Eye (tissue), 1 donor: ENCODE measurements around the gene KCNJ5.
A peak's percentile ranks its signal among the peaks of the same experiment; 100 is the strongest.
"Not testable (repeated sequence)": the region's sequence is repeated elsewhere in the genome, so short reads cannot be mapped to it uniquely, and the experiment has no call there.

Source experiments
- DNase-seq: peaks from one replicate; pipeline ENCODE4 v3.0.0-alpha.2; 2015

The KCNJ5 gene

DNA sequence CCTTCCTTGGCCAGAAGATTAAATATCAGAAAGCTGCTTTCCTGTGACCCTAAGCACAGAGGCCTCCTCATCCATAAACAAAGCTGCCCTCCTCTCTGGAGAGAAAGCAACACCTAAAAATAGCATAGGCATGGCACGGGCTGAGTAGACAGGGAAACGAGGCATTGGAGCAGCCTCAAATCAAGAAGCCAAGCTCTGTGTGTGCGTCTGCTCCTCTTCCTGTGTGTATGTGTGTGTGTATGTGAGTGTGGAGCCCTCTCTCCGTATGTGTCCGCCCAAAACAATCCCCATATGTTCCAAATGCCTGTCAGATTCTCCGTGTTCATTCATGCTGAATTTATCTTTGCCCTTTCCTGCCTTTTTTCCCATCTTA is 24.0 kb downstream of the KCNJ5 start:
- DNase-seq = no peak

DNA sequence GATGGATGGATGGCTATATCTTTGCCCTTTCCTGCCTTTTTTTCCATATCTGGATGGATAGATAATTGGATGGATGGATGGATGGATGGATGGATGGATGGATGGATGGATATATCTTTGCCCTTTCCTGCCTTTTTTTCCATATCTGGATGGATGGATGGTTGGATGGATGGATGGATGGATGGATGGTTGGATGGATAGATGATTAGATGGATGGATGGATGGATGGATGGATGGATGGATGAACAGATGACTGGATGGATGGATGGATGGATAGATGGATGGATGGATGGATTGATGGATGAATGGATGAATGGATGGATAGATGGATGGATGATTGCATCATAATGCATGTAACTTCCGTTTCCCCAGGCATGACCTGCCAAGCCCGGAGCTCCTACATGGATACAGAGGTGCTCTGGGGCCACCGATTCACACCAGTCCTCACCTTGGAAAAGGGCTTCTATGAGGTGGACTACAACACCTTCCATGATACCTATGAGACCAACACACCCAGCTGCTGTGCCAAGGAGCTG is 24.9 kb downstream of the KCNJ5 start:
- no peak for DNase-seq

DNA sequence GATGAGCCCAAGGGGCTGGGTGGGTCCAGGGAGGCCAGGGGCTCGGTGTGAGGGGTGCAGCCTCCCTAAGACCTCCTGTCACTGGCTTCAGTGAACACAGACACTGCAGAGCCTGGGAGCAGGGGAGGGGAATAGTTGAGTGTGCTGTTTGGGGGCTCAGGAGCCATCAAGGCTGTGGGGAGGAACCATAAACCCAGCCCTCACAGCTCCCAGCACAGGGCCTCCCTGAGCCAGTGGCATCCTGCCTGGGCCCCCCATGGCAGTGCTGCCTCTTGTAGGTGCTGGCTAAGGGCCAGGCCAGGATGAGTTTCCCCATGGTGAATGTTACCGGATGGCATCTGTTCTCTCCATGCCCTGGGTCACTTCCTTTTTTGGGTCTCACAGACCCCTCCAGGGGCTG is 25.5 kb downstream of the KCNJ5 start:
- DNase-seq = no peak

DNA sequence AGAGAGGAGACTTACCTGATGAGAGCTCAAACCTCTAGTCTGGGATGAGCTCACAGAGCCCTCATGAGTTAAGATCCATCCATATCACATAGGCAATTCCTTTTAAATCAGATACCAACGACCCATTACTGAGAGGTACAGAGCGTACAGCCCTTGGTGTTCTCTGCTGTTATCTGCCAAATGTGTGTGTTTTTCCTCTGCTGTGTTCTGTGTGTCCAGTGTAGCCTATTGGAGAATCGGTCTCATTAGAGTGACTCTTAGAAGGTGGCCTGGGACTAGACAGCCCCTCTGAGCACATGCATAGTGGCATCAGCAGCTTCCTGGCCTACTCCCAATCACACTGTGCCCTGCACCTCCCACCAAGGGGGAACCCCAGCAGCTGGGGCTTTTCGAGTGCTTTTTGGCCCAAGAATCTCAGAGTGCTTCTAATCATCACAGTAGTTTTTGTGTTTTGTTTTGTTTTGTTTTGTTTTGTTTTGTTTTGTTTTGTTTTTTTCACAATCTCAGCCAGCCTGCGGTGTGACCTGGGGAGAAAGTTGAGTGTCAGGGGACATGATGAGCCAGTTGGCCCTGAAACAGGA is 26.1 kb downstream of the KCNJ5 start:
- DNase-seq = no peak

GRCh38 chr11:128919216-128919615 is 28.1 kb downstream of the KCNJ5 start:
- no peak for DNase-seq

- not testable (repeated sequence) for DNase-seq
These were observed 28.5 kb downstream of the KCNJ5 start for GRCh38 chr11:128919635-128920034.

DNA sequence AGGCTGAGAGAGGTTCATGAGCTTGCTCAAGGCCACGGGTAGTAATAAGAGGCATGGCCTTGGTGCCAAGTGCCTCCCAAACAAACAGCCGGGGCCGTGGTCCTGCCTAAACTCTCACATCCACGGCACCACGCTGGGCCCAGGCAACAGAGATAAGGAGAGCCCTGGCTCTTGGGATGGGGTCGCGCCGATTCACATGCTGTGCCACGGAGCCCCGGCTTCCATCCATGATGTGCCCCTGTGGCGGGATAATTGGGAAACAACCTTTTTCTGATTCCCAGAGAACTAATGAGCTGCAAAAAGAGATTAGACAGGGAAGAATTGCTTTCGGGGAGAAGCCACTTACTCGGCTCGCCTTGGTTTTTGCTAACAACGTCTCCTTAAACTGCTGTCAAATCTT is 29.5 kb downstream of the KCNJ5 start:
- DNase-seq = no peak

DNA sequence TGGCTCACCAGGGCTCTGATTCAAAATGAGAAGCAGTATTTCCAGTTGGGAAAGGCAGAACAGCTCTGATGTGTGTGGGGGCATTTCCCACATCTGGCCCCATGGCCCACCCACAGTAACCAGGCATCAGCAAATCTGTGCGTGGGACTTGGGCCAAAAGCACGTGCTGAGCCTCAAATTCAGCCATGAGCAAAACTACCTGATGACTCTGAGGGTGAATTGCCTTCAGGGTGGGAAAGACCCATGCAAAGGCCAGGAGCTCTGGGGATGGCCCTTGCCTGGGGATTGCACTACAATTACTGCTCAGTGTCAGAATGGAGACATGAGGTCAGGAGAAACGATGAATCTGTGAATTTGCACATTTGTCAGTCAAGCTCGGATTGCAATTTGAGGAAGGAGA is 30.6 kb downstream of the KCNJ5 start:
- no peak for DNase-seq

GRCh38 chr11:128924104-128924503 is 32.9 kb downstream of the KCNJ5 start:
- DNase-seq = no peak

- no peak for DNase-seq
These were observed 33.5 kb downstream of the KCNJ5 start for GRCh38 chr11:128924510-128925249.

- no peak for DNase-seq
These were observed 34.1 kb downstream of the KCNJ5 start for GRCh38 chr11:128925250-128925600.

DNA sequence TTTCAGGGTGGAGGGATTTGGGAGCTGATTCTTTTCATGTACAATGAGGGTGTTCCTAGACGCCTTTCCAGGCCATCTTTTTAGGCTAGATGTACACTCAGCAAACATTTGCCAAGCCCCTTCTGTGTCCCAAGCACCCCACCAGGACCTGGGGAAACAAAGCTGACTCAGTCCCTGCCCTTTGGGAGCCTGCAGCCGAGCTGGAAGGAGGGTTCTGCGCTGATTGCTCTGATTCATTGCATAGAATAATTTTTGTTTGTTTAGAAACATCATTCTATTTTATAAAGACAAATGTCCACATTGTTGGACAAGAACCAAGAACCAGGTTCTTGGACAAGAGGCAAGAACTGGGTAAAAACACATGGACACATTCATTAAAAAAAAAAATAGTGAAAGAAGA is 34.8 kb downstream of the KCNJ5 start:
- no peak for DNase-seq

GRCh38 chr11:128926437-128927107 is 35.4 kb downstream of the KCNJ5 start:
- no peak for DNase-seq

- DNase-seq = no peak
These were observed 35.9 kb downstream of the KCNJ5 start for GRCh38 chr11:128927108-128927461.

DNA sequence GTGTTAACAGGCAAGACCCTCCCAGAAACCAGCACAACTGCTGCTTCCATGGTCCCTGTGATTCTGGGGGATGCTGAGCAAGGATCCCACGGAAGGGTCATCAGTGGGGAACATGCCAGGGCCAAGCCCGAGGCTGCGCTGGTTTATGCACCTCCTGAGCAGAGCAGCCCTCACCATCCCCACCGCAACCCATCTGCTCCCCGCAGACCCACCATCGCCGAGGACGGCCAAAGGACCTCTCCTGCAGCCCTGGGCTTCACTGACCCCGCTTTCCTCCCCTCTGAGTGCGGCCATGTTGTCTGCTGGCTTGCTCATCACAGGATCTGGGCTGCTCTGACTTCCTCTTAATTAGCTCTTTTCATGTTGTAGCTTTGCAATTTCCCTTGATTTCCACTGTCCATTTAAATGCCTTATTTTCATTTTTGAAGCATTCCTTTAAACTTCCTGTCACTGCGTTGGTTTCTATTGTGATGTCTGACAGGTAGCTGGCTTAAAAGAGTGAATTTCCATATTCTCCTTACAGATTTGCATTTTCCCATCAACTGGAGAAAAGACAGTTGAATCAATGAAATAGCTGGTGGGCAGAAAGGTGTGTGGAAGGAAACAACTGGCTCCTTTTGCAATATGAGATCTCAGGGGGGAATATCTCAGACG is 36.7 kb downstream of the KCNJ5 start:
- no peak for DNase-seq

GRCh38 chr11:128928400-128928799 is 37.2 kb downstream of the KCNJ5 start:
- DNase-seq = no peak

- no peak for DNase-seq
These were observed 38.3 kb downstream of the KCNJ5 start for GRCh38 chr11:128929468-128929867.

DNA sequence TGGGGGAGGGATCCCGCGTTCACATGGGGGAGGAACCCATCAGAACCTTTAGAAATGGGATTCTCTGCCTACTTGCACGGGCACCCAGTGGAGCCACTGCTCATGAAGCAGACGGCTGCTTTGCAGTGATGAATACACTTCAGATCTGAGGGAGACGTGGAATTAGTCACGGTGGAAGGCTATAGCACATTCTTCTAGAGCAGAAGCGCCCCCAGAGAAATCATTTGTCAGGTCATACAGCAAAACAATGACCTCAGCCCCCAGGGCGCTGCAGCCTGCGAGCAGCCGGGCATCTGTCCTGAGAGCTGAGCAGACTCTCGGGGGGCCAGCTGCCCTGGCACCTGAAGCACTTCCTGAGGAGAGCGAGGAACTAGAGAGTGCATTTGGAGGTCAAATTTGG is 38.8 kb downstream of the KCNJ5 start:
- peak; percentile 72 for DNase-seq

GRCh38 chr11:128931066-128931465 is 39.9 kb downstream of the KCNJ5 start:
- no peak for DNase-seq

DNA sequence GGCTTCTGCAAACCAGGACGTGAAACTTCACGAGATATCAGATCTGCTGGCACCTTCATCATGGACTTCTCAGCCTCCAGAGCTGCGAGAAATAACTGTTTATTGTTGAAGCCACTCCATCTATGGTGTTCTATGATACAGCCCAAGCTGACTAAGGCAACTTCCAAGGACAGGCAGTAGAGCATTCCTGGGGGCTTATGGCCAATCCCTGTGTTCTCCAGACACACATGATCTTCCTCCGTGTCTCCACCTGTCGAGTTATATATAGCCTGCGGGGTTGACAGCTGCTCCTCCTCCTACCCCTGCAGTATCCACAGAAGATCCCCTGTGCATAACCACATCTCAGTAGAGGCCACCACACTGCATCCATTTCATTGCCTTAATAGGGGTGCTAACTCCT is 40.5 kb downstream of the KCNJ5 start:
- DNase-seq = no peak

DNA sequence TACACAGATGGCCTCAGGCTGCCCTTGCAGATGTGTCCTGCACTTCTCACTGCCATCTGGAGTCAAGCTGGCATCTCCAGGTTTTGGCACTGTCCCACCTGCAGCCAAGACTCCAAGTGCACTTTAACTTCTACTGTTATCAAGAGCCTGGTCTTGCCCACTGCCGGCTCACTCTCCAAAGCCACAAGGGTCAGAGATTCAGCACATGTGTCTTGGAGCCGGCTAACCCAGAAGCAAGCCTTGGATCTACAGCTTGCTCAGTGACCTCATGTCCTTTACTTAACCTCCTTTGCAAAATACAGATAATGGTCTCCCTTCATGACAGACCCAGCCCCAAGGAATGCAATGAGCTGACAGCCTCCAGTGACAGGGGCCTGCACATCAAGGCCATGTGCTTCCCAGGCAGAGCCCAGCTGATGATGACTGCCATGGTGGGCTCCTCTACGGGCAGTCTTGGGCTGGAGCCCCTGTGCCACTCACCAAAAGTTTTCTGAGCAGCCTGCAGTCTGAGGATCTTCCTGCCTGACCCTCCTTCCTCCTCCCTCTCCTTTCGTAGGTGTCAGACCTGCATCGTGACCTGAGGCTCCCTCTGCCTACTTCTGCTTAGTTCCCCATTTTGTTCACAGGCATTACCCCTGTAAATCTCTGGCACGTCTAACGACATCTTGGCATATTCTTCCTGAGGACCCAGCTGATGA is 42.5 kb downstream of the KCNJ5 start:
- no peak for DNase-seq

DNA sequence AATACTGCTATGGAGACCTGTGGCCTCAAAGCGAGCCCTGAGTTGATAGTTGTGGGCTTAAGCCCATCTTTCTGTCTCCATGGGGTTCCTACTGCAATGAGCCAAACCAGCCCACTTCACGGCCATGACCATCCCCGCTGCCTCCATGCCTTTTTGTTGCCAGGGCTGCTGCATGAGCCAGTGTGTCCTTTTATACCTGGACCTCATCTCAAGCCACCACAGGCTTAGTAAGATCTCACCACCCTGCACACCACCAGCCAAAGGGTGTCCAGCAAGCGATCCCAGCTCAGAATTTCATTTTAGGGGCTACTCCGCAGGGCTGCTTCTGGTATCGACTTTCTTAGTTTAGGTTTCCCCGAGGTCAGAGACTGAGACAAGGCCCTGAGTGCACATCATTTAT is 43.2 kb downstream of the KCNJ5 start:
- DNase-seq = no peak

- DNase-seq = no peak
These were observed 43.8 kb downstream of the KCNJ5 start for GRCh38 chr11:128934926-128935325.
